ENCODE measurements around the gene MICU1. TPM values are rescaled to one million over a fixed set of nuclear protein-coding genes. Genes with fewer than 3 reads are reported as not detected.

MICU1 gene
- polyA plus RNA-seq, 1 of the 3 experiments (the other 2 are of a cell fraction), result 24.6 TPM

- no peak for TF ChIP-seq TAF1 (IDR thresholded peaks at IDR 0.05; ENCODE audit: borderline replicate concordance, low read depth, low read length)
- TF ChIP-seq RAD21 (IDR thresholded peaks at IDR 0.05; ENCODE audit: low read length), result no peak
- no peak for TF ChIP-seq ZBTB33 (IDR thresholded peaks at IDR 0.05; ENCODE audit: borderline replicate concordance, low read depth)
- no peak for TF ChIP-seq SIN3A (IDR thresholded peaks at IDR 0.05; ENCODE audit: borderline replicate concordance, low read depth, low read length)
- no peak for TF ChIP-seq RFX5 (IDR thresholded peaks at IDR 0.05; ENCODE audit: low read length)
- TF ChIP-seq FOXM1 (IDR thresholded peaks at IDR 0.05; ENCODE audit: low read depth), result no peak
- TF ChIP-seq RXRA (IDR thresholded peaks at IDR 0.05; ENCODE audit: borderline replicate concordance, low read depth), result no peak
- TF ChIP-seq NRF1 (IDR thresholded peaks at IDR 0.05; ENCODE audit: low read depth, low read length), result no peak
- TF ChIP-seq TEAD4 (IDR thresholded peaks at IDR 0.05; ENCODE audit: borderline replicate concordance, insufficient read depth), result no peak
- TF ChIP-seq, protein P1, sequence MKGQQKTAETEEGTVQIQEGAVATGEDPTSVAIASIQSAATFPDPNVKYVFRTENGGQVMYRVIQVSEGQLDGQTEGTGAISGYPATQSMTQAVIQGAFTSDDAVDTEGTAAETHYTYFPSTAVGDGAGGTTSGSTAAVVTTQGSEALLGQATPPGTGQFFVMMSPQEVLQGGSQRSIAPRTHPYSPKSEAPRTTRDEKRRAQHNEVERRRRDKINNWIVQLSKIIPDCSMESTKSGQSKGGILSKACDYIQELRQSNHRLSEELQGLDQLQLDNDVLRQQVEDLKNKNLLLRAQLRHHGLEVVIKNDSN (IDR thresholded peaks at IDR 0.05; ENCODE audit: borderline replicate concordance, low read depth), result no peak
- WGBS (ENCODE audit: low lambda C conversion rate), result 100% methylated on average over 1 of the region's 3 CpGs
- H3K79me2 ChIP-seq (ENCODE audit: insufficient read depth), result no peaks in the 10 kb centered on the region
- H3K9me2 ChIP-seq, result no peaks in the 10 kb centered on the region
- no peaks in the 10 kb centered on the region for H3K36me3 ChIP-seq (replicated peaks in 1 of 2; ENCODE audit: control insufficient read depth in 1 of 2, insufficient read depth in 2 of 2, low read length in 1 of 2)
- no peaks in the 10 kb centered on the region for H4K20me1 ChIP-seq (ENCODE audit: insufficient read depth)
- ChIA-PET POLR2A (interaction anchor here (0.7 to 10.9 kb wide), 4 partner anchors 9 to 48 kb away, joined by 3 to 188 read pairs (median 6); partner anchors contain the start of gene DDIT4), CTCF (interaction anchor here (0.9 to 4.5 kb wide), 8 partner anchors 10 to 426 kb away, joined by 3 to 48 read pairs (median 6); partner anchors contain the start of gene DDIT4)
- no peak overlapping the region for H3K4me2 ChIP-seq
- DNase-seq, result no peak
- H3K9me3 ChIP-seq, result no peaks in the 10 kb centered on the region
- H3K27me3 ChIP-seq (ENCODE audit: insufficient read depth), result no peaks in the 10 kb centered on the region
- no peak overlapping the region for H2AFZ ChIP-seq (ENCODE audit: low read depth)
- no peak overlapping the region for H3K9ac ChIP-seq
- peaks cover 19% of the 10 kb centered on the region for H3F3A ChIP-seq (replicated peaks; ENCODE audit: insufficient read depth)
- H3K4me3 ChIP-seq (ENCODE audit: low read depth in 2 of 2, low read length in 1 of 2), result no peak overlapping the region
- peaks cover 32 to 68% of the 10 kb centered on the region in 2 experiments for H3K4me1 ChIP-seq (ENCODE audit: control insufficient read depth in 1 of 2, insufficient read depth in 2 of 2, low read depth in 1 of 2, low read length in 1 of 2)
- peak overlapping the region; percentile 94 to 97 for H3K27ac ChIP-seq (ENCODE audit: low read depth in 2 of 2, low read length in 1 of 2)
These were observed 303.9 kb downstream of the MICU1 start for GRCh38 chr10:72322030-72322279.

GRCh38 chr10:72321248-72322029 is 304.4 kb downstream of the MICU1 start:
- Histone ChIP-seq H3F3A (replicated peaks; ENCODE audit: insufficient read depth) (peaks cover 19% of the 10 kb centered on the region), H3K27ac (ENCODE audit: low read depth in 2 of 2, low read length in 1 of 2) (peak overlapping the region; percentile 94 to 97), H3K36me3 (replicated peaks in 1 of 2; ENCODE audit: control insufficient read depth in 1 of 2, insufficient read depth in 2 of 2, low read length in 1 of 2) (no peaks in the 10 kb centered on the region), H3K9ac (peak overlapping the region; percentile 79; the same call in 1 of the 2 replicates), H3K79me2 (ENCODE audit: insufficient read depth) (no peaks in the 10 kb centered on the region), H4K20me1 (ENCODE audit: insufficient read depth) (no peaks in the 10 kb centered on the region), H3K9me3 (no peaks in the 10 kb centered on the region), H2AFZ (ENCODE audit: low read depth) (no peak overlapping the region), H3K4me3 (ENCODE audit: low read depth in 2 of 2, low read length in 1 of 2) (no peak overlapping the region), H3K4me2 (peak overlapping the region; percentile 83; the same call in 1 of the 2 replicates), H3K4me1 (ENCODE audit: control insufficient read depth in 1 of 2, insufficient read depth in 2 of 2, low read depth in 1 of 2, low read length in 1 of 2) (peaks cover 35 to 73% of the 10 kb centered on the region in 2 experiments), H3K27me3 (ENCODE audit: insufficient read depth) (no peaks in the 10 kb centered on the region), H3K9me2 (no peaks in the 10 kb centered on the region)
- WGBS (ENCODE audit: low lambda C conversion rate), result 78% methylated on average over 6 of the region's 13 CpGs
- POLR2A ChIA-PET, result interaction anchor here (0.7 to 10.9 kb wide), 14 partner anchors 8 to 322 kb away, joined by 3 to 188 read pairs (median 8); partner anchors contain the start of gene DDIT4
- no peak for DNase-seq
- CTCF ChIA-PET, result interaction anchor here (0.9 to 4.5 kb wide), 12 partner anchors 8 to 425 kb away, joined by 3 to 48 read pairs (median 6); partner anchors contain the start of gene DDIT4
- TF ChIP-seq USF2 (IDR thresholded peaks at IDR 0.05; ENCODE audit: borderline replicate concordance, low read depth, low read length) (no peak), ZBTB33 (IDR thresholded peaks at IDR 0.05; ENCODE audit: borderline replicate concordance, low read depth) (no peak), JUND (IDR thresholded peaks at IDR 0.05) (no peak), EP300 (IDR thresholded peaks at IDR 0.05; ENCODE audit: borderline replicate concordance in 1 of 2, low read depth in 1 of 2, low read length in 1 of 2) (no peak), ELF1 (IDR thresholded peaks at IDR 0.05) (no peak), SIN3A (IDR thresholded peaks at IDR 0.05; ENCODE audit: borderline replicate concordance, low read depth, low read length) (no peak), TCF12 (IDR thresholded peaks at IDR 0.05) (no peak), FOSL2 (IDR thresholded peaks at IDR 0.05; ENCODE audit: borderline replicate concordance, low read depth) (no peak)
- TF ChIP-seq, protein P2, sequence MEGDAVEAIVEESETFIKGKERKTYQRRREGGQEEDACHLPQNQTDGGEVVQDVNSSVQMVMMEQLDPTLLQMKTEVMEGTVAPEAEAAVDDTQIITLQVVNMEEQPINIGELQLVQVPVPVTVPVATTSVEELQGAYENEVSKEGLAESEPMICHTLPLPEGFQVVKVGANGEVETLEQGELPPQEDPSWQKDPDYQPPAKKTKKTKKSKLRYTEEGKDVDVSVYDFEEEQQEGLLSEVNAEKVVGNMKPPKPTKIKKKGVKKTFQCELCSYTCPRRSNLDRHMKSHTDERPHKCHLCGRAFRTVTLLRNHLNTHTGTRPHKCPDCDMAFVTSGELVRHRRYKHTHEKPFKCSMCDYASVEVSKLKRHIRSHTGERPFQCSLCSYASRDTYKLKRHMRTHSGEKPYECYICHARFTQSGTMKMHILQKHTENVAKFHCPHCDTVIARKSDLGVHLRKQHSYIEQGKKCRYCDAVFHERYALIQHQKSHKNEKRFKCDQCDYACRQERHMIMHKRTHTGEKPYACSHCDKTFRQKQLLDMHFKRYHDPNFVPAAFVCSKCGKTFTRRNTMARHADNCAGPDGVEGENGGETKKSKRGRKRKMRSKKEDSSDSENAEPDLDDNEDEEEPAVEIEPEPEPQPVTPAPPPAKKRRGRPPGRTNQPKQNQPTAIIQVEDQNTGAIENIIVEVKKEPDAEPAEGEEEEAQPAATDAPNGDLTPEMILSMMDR (IDR thresholded peaks at IDR 0.05), result no peak
- TF ChIP-seq, protein P1 (IDR thresholded peaks at IDR 0.05; ENCODE audit: borderline replicate concordance, low read depth), result no peak
